Cerebellar cortex (tissue), 1 donor: ENCODE measurements around the gene TMEFF2.

Experiments used
- DNase-seq: peaks from one replicate; pipeline ENCODE4 v3.0.0-alpha.2; 2015; ENCODE audit warnings: low spot score

Gene TMEFF2

GRCh38 chr2:191905336-191905735 lies 289.4 kb downstream of the TMEFF2 start:
- DNase-seq, result no peak

DNA sequence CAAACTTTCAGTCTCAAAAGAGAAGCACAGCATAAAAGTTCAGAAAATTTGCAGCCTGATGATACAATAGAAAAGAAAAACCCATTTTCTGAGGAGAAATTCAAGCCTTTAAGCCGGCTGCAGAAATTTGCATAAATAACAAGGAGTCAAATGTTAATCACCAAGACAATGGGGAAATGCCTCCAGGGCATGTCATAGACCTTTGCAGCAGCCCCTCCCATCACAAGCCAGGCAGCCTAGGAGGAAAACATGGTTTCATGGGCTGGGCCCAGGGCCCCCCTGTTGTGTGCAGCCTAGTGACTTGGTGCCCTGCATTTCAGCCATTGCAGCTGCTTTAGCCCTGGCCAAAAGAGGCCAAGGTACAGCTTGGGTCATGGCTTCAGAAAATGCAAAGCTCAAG lies 293.7 kb downstream of the TMEFF2 start:
- no peak for DNase-seq

- no peak for DNase-seq
Measured at GRCh38 chr2:191899410-191899809, 295.3 kb downstream of the TMEFF2 start.
